Measurements from ENCODE around the gene ZDHHC3.

ZDHHC3 gene

GRCh38 chr3:44899683-44900367 lies 76.1 kb downstream of the ZDHHC3 start:
- Histone ChIP-seq H3K4me2 (ENCODE audit: low read length) (no peak overlapping the region), H3K9me2 (ENCODE audit: low read depth, low read length) (no peaks in the 10 kb centered on the region), H3K27ac (ENCODE audit: low read depth, low read length, poor library complexity, severe bottlenecking) (no peak overlapping the region), H3K4me1 (ENCODE audit: insufficient read depth, low read length, severe bottlenecking) (no peaks in the 10 kb centered on the region), H4K20me1 (ENCODE audit: insufficient read depth, low read length) (no peaks in the 10 kb centered on the region), H3F3A (ENCODE audit: insufficient read depth, low read length) (no peaks in the 10 kb centered on the region), H3K9ac (ENCODE audit: low read length) (no peak overlapping the region), H2AFZ (ENCODE audit: low read length) (no peak overlapping the region), H3K79me2 (ENCODE audit: insufficient read depth, low read length) (no peaks in the 10 kb centered on the region), H3K27me3 (ENCODE audit: insufficient read depth, low read length) (no peaks in the 10 kb centered on the region), H3K9me3 (ENCODE audit: low read length) (no peaks in the 10 kb centered on the region), H3K36me3 (ENCODE audit: insufficient read depth, low read length) (no peaks in the 10 kb centered on the region), H3K4me3 (ENCODE audit: low read depth, low read length, poor library complexity, severe bottlenecking) (no peak overlapping the region)
- no peak for TF ChIP-seq EZH2 (IDR thresholded peaks at IDR 0.05; ENCODE audit: borderline replicate concordance, low read length)

- H3K79me2 ChIP-seq (ENCODE audit: insufficient read depth, low read length), result no peaks in the 10 kb centered on the region
- no peaks in the 10 kb centered on the region for H3F3A ChIP-seq (ENCODE audit: insufficient read depth, low read length)
- H3K9me3 ChIP-seq (ENCODE audit: low read length), result no peaks in the 10 kb centered on the region
- no peaks in the 10 kb centered on the region for H4K20me1 ChIP-seq (ENCODE audit: insufficient read depth, low read length)
- H3K36me3 ChIP-seq (ENCODE audit: insufficient read depth, low read length), result no peaks in the 10 kb centered on the region
- no peaks in the 10 kb centered on the region for H3K9me2 ChIP-seq (ENCODE audit: low read depth, low read length)
- H3K9ac ChIP-seq (ENCODE audit: low read length), result no peak overlapping the region
- no peak for TF ChIP-seq EZH2 (IDR thresholded peaks at IDR 0.05; ENCODE audit: borderline replicate concordance, low read length)
- TF ChIP-seq, protein P1, sequence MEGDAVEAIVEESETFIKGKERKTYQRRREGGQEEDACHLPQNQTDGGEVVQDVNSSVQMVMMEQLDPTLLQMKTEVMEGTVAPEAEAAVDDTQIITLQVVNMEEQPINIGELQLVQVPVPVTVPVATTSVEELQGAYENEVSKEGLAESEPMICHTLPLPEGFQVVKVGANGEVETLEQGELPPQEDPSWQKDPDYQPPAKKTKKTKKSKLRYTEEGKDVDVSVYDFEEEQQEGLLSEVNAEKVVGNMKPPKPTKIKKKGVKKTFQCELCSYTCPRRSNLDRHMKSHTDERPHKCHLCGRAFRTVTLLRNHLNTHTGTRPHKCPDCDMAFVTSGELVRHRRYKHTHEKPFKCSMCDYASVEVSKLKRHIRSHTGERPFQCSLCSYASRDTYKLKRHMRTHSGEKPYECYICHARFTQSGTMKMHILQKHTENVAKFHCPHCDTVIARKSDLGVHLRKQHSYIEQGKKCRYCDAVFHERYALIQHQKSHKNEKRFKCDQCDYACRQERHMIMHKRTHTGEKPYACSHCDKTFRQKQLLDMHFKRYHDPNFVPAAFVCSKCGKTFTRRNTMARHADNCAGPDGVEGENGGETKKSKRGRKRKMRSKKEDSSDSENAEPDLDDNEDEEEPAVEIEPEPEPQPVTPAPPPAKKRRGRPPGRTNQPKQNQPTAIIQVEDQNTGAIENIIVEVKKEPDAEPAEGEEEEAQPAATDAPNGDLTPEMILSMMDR (IDR thresholded peaks at IDR 0.05; ENCODE audit: low read length), result no peak
- no peaks in the 10 kb centered on the region for H3K27me3 ChIP-seq (ENCODE audit: insufficient read depth, low read length)
- no peak overlapping the region for H3K4me3 ChIP-seq (ENCODE audit: low read depth, low read length, poor library complexity, severe bottlenecking)
- H3K4me1 ChIP-seq (ENCODE audit: insufficient read depth, low read length, severe bottlenecking), result no peaks in the 10 kb centered on the region
- no peak overlapping the region for H2AFZ ChIP-seq (ENCODE audit: low read length)
- H3K27ac ChIP-seq (ENCODE audit: low read depth, low read length, poor library complexity, severe bottlenecking), result no peak overlapping the region
- H3K4me2 ChIP-seq (ENCODE audit: low read length), result no peak overlapping the region
Observed at GRCh38 chr3:44896440-44896839, 79.5 kb downstream of the ZDHHC3 start.

GRCh38 chr3:44894485-44894884 lies 81.5 kb downstream of the ZDHHC3 start:
- no peaks in the 10 kb centered on the region for H4K20me1 ChIP-seq (ENCODE audit: insufficient read depth, low read length)
- H2AFZ ChIP-seq (ENCODE audit: low read length), result no peak overlapping the region
- H3K4me3 ChIP-seq (ENCODE audit: low read depth, low read length, poor library complexity, severe bottlenecking), result no peak overlapping the region
- H3K79me2 ChIP-seq (ENCODE audit: insufficient read depth, low read length), result no peaks in the 10 kb centered on the region
- H3K9ac ChIP-seq (ENCODE audit: low read length), result no peak overlapping the region
- no peaks in the 10 kb centered on the region for H3K4me1 ChIP-seq (ENCODE audit: insufficient read depth, low read length, severe bottlenecking)
- H3K27me3 ChIP-seq (ENCODE audit: insufficient read depth, low read length), result no peaks in the 10 kb centered on the region
- H3F3A ChIP-seq (ENCODE audit: insufficient read depth, low read length), result no peaks in the 10 kb centered on the region
- H3K36me3 ChIP-seq (ENCODE audit: insufficient read depth, low read length), result no peaks in the 10 kb centered on the region
- no peak overlapping the region for H3K27ac ChIP-seq (ENCODE audit: low read depth, low read length, poor library complexity, severe bottlenecking)
- H3K9me2 ChIP-seq (ENCODE audit: low read depth, low read length), result no peaks in the 10 kb centered on the region
- H3K4me2 ChIP-seq (ENCODE audit: low read length), result no peak overlapping the region
- TF ChIP-seq EZH2 (IDR thresholded peaks at IDR 0.05; ENCODE audit: borderline replicate concordance, low read length), result no peak
- TF ChIP-seq, protein P1 (IDR thresholded peaks at IDR 0.05; ENCODE audit: low read length), result no peak
- no peaks in the 10 kb centered on the region for H3K9me3 ChIP-seq (ENCODE audit: low read length)

- Histone ChIP-seq H2AFZ (ENCODE audit: low read length) (no peak overlapping the region), H3K9ac (ENCODE audit: low read length) (no peak overlapping the region), H3K79me2 (ENCODE audit: insufficient read depth, low read length) (no peaks in the 10 kb centered on the region), H3F3A (ENCODE audit: insufficient read depth, low read length) (no peaks in the 10 kb centered on the region), H3K9me2 (ENCODE audit: low read depth, low read length) (no peaks in the 10 kb centered on the region), H3K4me3 (ENCODE audit: low read depth, low read length, poor library complexity, severe bottlenecking) (no peak overlapping the region), H3K4me1 (ENCODE audit: insufficient read depth, low read length, severe bottlenecking) (no peaks in the 10 kb centered on the region), H3K9me3 (ENCODE audit: low read length) (no peaks in the 10 kb centered on the region), H4K20me1 (ENCODE audit: insufficient read depth, low read length) (no peaks in the 10 kb centered on the region), H3K27ac (ENCODE audit: low read depth, low read length, poor library complexity, severe bottlenecking) (no peak overlapping the region), H3K27me3 (ENCODE audit: insufficient read depth, low read length) (no peaks in the 10 kb centered on the region), H3K4me2 (ENCODE audit: low read length) (no peak overlapping the region), H3K36me3 (ENCODE audit: insufficient read depth, low read length) (no peaks in the 10 kb centered on the region)
- TF ChIP-seq, protein P1 (IDR thresholded peaks at IDR 0.05; ENCODE audit: low read length), result no peak
- no peak for TF ChIP-seq EZH2 (IDR thresholded peaks at IDR 0.05; ENCODE audit: borderline replicate concordance, low read length)
Observed at GRCh38 chr3:44893097-44893496, 82.9 kb downstream of the ZDHHC3 start.

All from OCI-LY1 (cell line).